ENCODE measurements around the gene RAPGEF1. TPM values are rescaled to one million over a fixed set of nuclear protein-coding genes. Genes with fewer than 3 reads are reported as not detected.

Gene RAPGEF1
- total and polyA plus RNA-seq, 5 donors from 2014 or later: 3.8 to 159 (median 4.6) TPM

GRCh38 chr9:131774636-131775035 is 34.8 kb upstream of the RAPGEF1 start:
- Mint-ChIP-seq H3K36me3 (no peaks in the 10 kb centered on the region), H3K9me3 (peaks cover 0 to 1% (median 0%) of the 10 kb centered on the region in 7 donors), H3K27ac (no peak overlapping the region), H3K4me1 (no peaks in the 10 kb centered on the region), H3K4me3 (no peak overlapping the region), H3K27me3 (peaks cover 26% of the 10 kb centered on the region)
- ATAC-seq (ENCODE audit: low read depth in 2 of 2) (no peak), DNase-seq (no peak)
- Histone ChIP-seq H3K36me3 (ENCODE audit: control insufficient read depth, insufficient read depth, low read length) (no peaks in the 10 kb centered on the region), H3K27me3 (ENCODE audit: control insufficient read depth, insufficient read depth, low read length) (no peaks in the 10 kb centered on the region), H3K4me1 (ENCODE audit: control insufficient read depth, insufficient read depth, low read length, poor library complexity, severe bottlenecking) (no peaks in the 10 kb centered on the region), H3K9me3 (ENCODE audit: control insufficient read depth in 2 of 2, low read length in 2 of 2) (no peaks in the 10 kb centered on the region), H3K27ac (ENCODE audit: insufficient read depth, low read length, poor library complexity, severe bottlenecking) (no peak overlapping the region), H3K4me3 (ENCODE audit: low read depth, low read length) (no peak overlapping the region)

GRCh38 chr9:131773911-131774379 is 34.1 kb upstream of the RAPGEF1 start:
- DNase-seq: peak in 2 of 3 donors; percentile 22 to 27
- Mint-ChIP-seq H3K4me3 (no peak overlapping the region), H3K27ac (no peak overlapping the region), H3K36me3 (no peaks in the 10 kb centered on the region), H3K4me1 (no peaks in the 10 kb centered on the region), H3K27me3 (peaks cover 25% of the 10 kb centered on the region), H3K9me3 (peaks cover 0 to 1% (median 0%) of the 10 kb centered on the region in 7 donors)
- H3K27me3 ChIP-seq (ENCODE audit: control insufficient read depth, insufficient read depth, low read length): no peaks in the 10 kb centered on the region
- H3K4me1 ChIP-seq (ENCODE audit: control insufficient read depth, insufficient read depth, low read length, poor library complexity, severe bottlenecking): no peaks in the 10 kb centered on the region
- H3K36me3 ChIP-seq (ENCODE audit: control insufficient read depth, insufficient read depth, low read length): no peaks in the 10 kb centered on the region
- H3K4me3 ChIP-seq (ENCODE audit: low read depth, low read length): no peak overlapping the region
- no peaks in the 10 kb centered on the region for H3K9me3 ChIP-seq (ENCODE audit: control insufficient read depth in 2 of 2, low read length in 2 of 2)
- H3K27ac ChIP-seq (ENCODE audit: insufficient read depth, low read length, poor library complexity, severe bottlenecking): no peak overlapping the region
- no peak for ATAC-seq (ENCODE audit: low read depth in 2 of 2)

- Histone ChIP-seq H3K36me3 (ENCODE audit: control insufficient read depth, insufficient read depth, low read length) (no peaks in the 10 kb centered on the region), H3K4me3 (ENCODE audit: low read depth, low read length) (no peak overlapping the region), H3K27ac (ENCODE audit: insufficient read depth, low read length, poor library complexity, severe bottlenecking) (no peak overlapping the region), H3K27me3 (ENCODE audit: control insufficient read depth, insufficient read depth, low read length) (no peaks in the 10 kb centered on the region), H3K4me1 (ENCODE audit: control insufficient read depth, insufficient read depth, low read length, poor library complexity, severe bottlenecking) (no peaks in the 10 kb centered on the region), H3K9me3 (ENCODE audit: control insufficient read depth in 2 of 2, low read length in 2 of 2) (no peaks in the 10 kb centered on the region)
- DNase-seq (no peak), ATAC-seq (ENCODE audit: low read depth in 2 of 2) (no peak)
- Mint-ChIP-seq H3K9me3 (peaks cover 0 to 4% (median 0%) of the 10 kb centered on the region in 7 donors), H3K4me1 (peaks cover 0 to 2% (median 0%) of the 10 kb centered on the region in 4 donors), H3K27me3 (peaks cover 27% of the 10 kb centered on the region), H3K4me3 (no peak overlapping the region), H3K27ac (no peak overlapping the region), H3K36me3 (no peaks in the 10 kb centered on the region)
These were observed 33.1 kb upstream of the RAPGEF1 start for GRCh38 chr9:131772940-131773339.

- H3K27me3 ChIP-seq (ENCODE audit: control insufficient read depth, insufficient read depth, low read length): no peaks in the 10 kb centered on the region
- no peak overlapping the region for H3K4me3 ChIP-seq (ENCODE audit: low read depth, low read length)
- no peak overlapping the region for H3K4me3 Mint-ChIP-seq
- no peak overlapping the region for H3K27ac ChIP-seq (ENCODE audit: insufficient read depth, low read length, poor library complexity, severe bottlenecking)
- no peaks in the 10 kb centered on the region for H3K9me3 ChIP-seq (ENCODE audit: control insufficient read depth in 2 of 2, low read length in 2 of 2)
- H3K36me3 Mint-ChIP-seq: no peaks in the 10 kb centered on the region
- peaks cover 27% of the 10 kb centered on the region for H3K27me3 Mint-ChIP-seq
- no peak overlapping the region for H3K27ac Mint-ChIP-seq
- no peak for ATAC-seq (ENCODE audit: low read depth in 2 of 2)
- DNase-seq: no peak
- peaks cover 0 to 2% (median 0%) of the 10 kb centered on the region in 4 donors for H3K4me1 Mint-ChIP-seq
- peaks cover 0 to 4% (median 0%) of the 10 kb centered on the region in 7 donors for H3K9me3 Mint-ChIP-seq
- H3K36me3 ChIP-seq (ENCODE audit: control insufficient read depth, insufficient read depth, low read length): no peaks in the 10 kb centered on the region
- H3K4me1 ChIP-seq (ENCODE audit: control insufficient read depth, insufficient read depth, low read length, poor library complexity, severe bottlenecking): no peaks in the 10 kb centered on the region
These were observed 31.8 kb upstream of the RAPGEF1 start for GRCh38 chr9:131771646-131772045.

- ATAC-seq (ENCODE audit: low read depth in 2 of 2): no peak
- Mint-ChIP-seq H3K36me3 (no peaks in the 10 kb centered on the region), H3K9me3 (peaks cover 0 to 4% (median 0%) of the 10 kb centered on the region in 7 donors), H3K4me3 (no peak overlapping the region), H3K27ac (no peak overlapping the region), H3K4me1 (peaks cover 0 to 2% (median 0%) of the 10 kb centered on the region in 4 donors), H3K27me3 (peaks cover 30% of the 10 kb centered on the region)
- Histone ChIP-seq H3K4me3 (ENCODE audit: low read depth, low read length) (no peak overlapping the region), H3K27me3 (ENCODE audit: control insufficient read depth, insufficient read depth, low read length) (no peaks in the 10 kb centered on the region), H3K4me1 (ENCODE audit: control insufficient read depth, insufficient read depth, low read length, poor library complexity, severe bottlenecking) (no peaks in the 10 kb centered on the region), H3K27ac (ENCODE audit: insufficient read depth, low read length, poor library complexity, severe bottlenecking) (no peak overlapping the region), H3K9me3 (ENCODE audit: control insufficient read depth in 2 of 2, low read length in 2 of 2) (no peaks in the 10 kb centered on the region), H3K36me3 (ENCODE audit: control insufficient read depth, insufficient read depth, low read length) (no peaks in the 10 kb centered on the region)
- no peak for DNase-seq
These were observed 29.5 kb upstream of the RAPGEF1 start for GRCh38 chr9:131769361-131769760.

- no peak overlapping the region for H3K4me3 Mint-ChIP-seq
- no peak overlapping the region for H3K27ac ChIP-seq (ENCODE audit: insufficient read depth, low read length, poor library complexity, severe bottlenecking)
- H3K27ac Mint-ChIP-seq: no peak overlapping the region
- ATAC-seq (ENCODE audit: low read depth in 2 of 2) (no peak), DNase-seq (no peak)
- no peak overlapping the region for H3K4me3 ChIP-seq (ENCODE audit: low read depth, low read length)
- peaks cover 21% of the 10 kb centered on the region for H3K27me3 Mint-ChIP-seq
- H3K9me3 Mint-ChIP-seq: peaks cover 0 to 2% (median 0%) of the 10 kb centered on the region in 7 donors
- no peaks in the 10 kb centered on the region for H3K9me3 ChIP-seq (ENCODE audit: control insufficient read depth in 2 of 2, low read length in 2 of 2)
- H3K4me1 ChIP-seq (ENCODE audit: control insufficient read depth, insufficient read depth, low read length, poor library complexity, severe bottlenecking): peaks cover 7% of the 10 kb centered on the region
- H3K36me3 ChIP-seq (ENCODE audit: control insufficient read depth, insufficient read depth, low read length): no peaks in the 10 kb centered on the region
- no peaks in the 10 kb centered on the region for H3K36me3 Mint-ChIP-seq
- peaks cover 0 to 2% (median 0%) of the 10 kb centered on the region in 4 donors for H3K4me1 Mint-ChIP-seq
- H3K27me3 ChIP-seq (ENCODE audit: control insufficient read depth, insufficient read depth, low read length): no peaks in the 10 kb centered on the region
These were observed 24.7 kb upstream of the RAPGEF1 start for GRCh38 chr9:131764568-131764967.

- Histone ChIP-seq H3K27ac (ENCODE audit: insufficient read depth, low read length, poor library complexity, severe bottlenecking) (no peak overlapping the region), H3K9me3 (ENCODE audit: control insufficient read depth in 2 of 2, low read length in 2 of 2) (no peaks in the 10 kb centered on the region), H3K4me1 (ENCODE audit: control insufficient read depth, insufficient read depth, low read length, poor library complexity, severe bottlenecking) (peaks cover 7% of the 10 kb centered on the region), H3K27me3 (ENCODE audit: control insufficient read depth, insufficient read depth, low read length) (peaks cover 5% of the 10 kb centered on the region), H3K36me3 (ENCODE audit: control insufficient read depth, insufficient read depth, low read length) (no peaks in the 10 kb centered on the region), H3K4me3 (ENCODE audit: low read depth, low read length) (no peak overlapping the region)
- ATAC-seq (ENCODE audit: low read depth in 2 of 2): peak; percentile 87 to 90
- peaks cover 0 to 11% (median 0%) of the 10 kb centered on the region in 4 donors for H3K4me1 Mint-ChIP-seq
- H3K36me3 Mint-ChIP-seq: no peaks in the 10 kb centered on the region
- no peak overlapping the region for H3K4me3 Mint-ChIP-seq
- H3K27ac Mint-ChIP-seq: no peak overlapping the region
- H3K27me3 Mint-ChIP-seq: peaks cover 33% of the 10 kb centered on the region
- H3K9me3 Mint-ChIP-seq: peaks cover 0 to 1% (median 0%) of the 10 kb centered on the region in 7 donors
- DNase-seq: peak; percentile 66 to 68 (median 66)
These were observed 22.6 kb upstream of the RAPGEF1 start for GRCh38 chr9:131762356-131762932.
